SU-DHL-6 (cell line): ENCODE measurements around the gene ELF2.
"Not testable (repeated sequence)": the region's sequence is repeated elsewhere in the genome, so short reads cannot be mapped to it uniquely, and the experiment has no call there.

Experiments
- H2AFZ ChIP-seq: fragments of 200-600 bp; sonication (generic); 2 replicates; pipeline ENCODE4 v1.6.1; 2014; ENCODE audit warnings: low read depth, mild to moderate bottlenecking, moderate library complexity, mixed read lengths, antibody characterized with exemption, low read length; ENCODE audit not compliant: severe bottlenecking
- H3F3A ChIP-seq: fragments of 200-600 bp; shearing (Covaris generic); 2 replicates; pipeline ENCODE4 v1.6.0; 2016; ENCODE audit warnings: antibody characterized with exemption, mild to moderate bottlenecking; ENCODE audit not compliant: insufficient read depth
- H3K27ac ChIP-seq: fragments of 200-600 bp; sonication (generic); 2 replicates; pipeline ENCODE4 v1.5.1; 2016; ENCODE audit warnings: low read depth, mild to moderate bottlenecking, low read length, moderate library complexity, mixed read lengths
- H3K27me3 ChIP-seq: fragments of 200-600 bp; sonication (generic), shearing (Covaris generic); 2 replicates; pipeline ENCODE4 v1.6.0; 2014; ENCODE audit warnings: mild to moderate bottlenecking, low read length
- H3K36me3 ChIP-seq: fragments of 200-600 bp; sonication (generic); 2 replicates; pipeline ENCODE4 v1.6.1; 2014; ENCODE audit warnings: mild to moderate bottlenecking, low read length, mixed read lengths
- H3K4me2 ChIP-seq: fragments of 300-600, 200-600 bp; shearing (Covaris generic), sonication (generic); 2 replicates; pipeline ENCODE4 v1.6.0; 2014; ENCODE audit warnings: low read length, low read depth, mild to moderate bottlenecking; ENCODE audit not compliant: poor library complexity, severe bottlenecking
- H3K4me3 ChIP-seq: fragments of 200-600 bp; sonication (generic); 2 replicates; pipeline ENCODE4 v1.5.1; 2014; ENCODE audit warnings: antibody characterized with exemption, low read length, mild to moderate bottlenecking, mixed read lengths; ENCODE audit not compliant: insufficient read depth, poor library complexity, severe bottlenecking
- H3K79me2 ChIP-seq: fragments of 200-600 bp; sonication (generic); 2 replicates; pipeline ENCODE4 v1.6.1; 2014; ENCODE audit warnings: mild to moderate bottlenecking, low read length, moderate library complexity; ENCODE audit not compliant: insufficient read depth
- H3K9ac ChIP-seq: fragments of 200-600 bp; sonication (generic); 2 replicates; pipeline ENCODE4 v1.7.0; 2014; ENCODE audit warnings: mild to moderate bottlenecking, low read length
- H3K9me2 ChIP-seq: fragments of 200-600 bp; sonication (generic); replicated peaks from 2 replicates; pipeline ENCODE4 v1.6.1; 2014; ENCODE audit warnings: low read length; ENCODE audit not compliant: insufficient read depth
- H3K9me3 ChIP-seq: fragments of 200-600 bp; sonication (generic); 2 replicates; pipeline ENCODE4 v1.6.1; 2014; ENCODE audit warnings: low read length, mixed read lengths; ENCODE audit not compliant: insufficient read depth
- H4K20me1 ChIP-seq: fragments of 200-600 bp; sonication (generic); 2 replicates; pipeline ENCODE4 v1.6.1; 2014; ENCODE audit warnings: low read depth, mild to moderate bottlenecking, antibody characterized with exemption, low read length, moderate library complexity, mixed read lengths
- EZH2phosphoT487 ChIP-seq: fragments of 200-600 bp; sonication (generic), shearing (Covaris generic); conservative IDR thresholded peaks from 2 replicates; pipeline ENCODE4 v1.6.1; 2018; ENCODE audit warnings: mild to moderate bottlenecking, antibody characterized with exemption, low read length, moderate library complexity, mixed read lengths
- TF ChIP-seq, protein P1 (sequence below): fragments of 200-600 bp; sonication (generic); IDR thresholded peaks from one replicate; pipeline ENCODE4 v1.5.1; 2017; ENCODE audit warnings: antibody characterized with exemption, mild to moderate bottlenecking, low read length, moderate library complexity; ENCODE audit not compliant: insufficient read depth, poor library complexity, severe bottlenecking

Gene ELF2

GRCh38 chr4:139035650-139036049 is 141.4 kb downstream of the ELF2 start:
- TF ChIP-seq EZH2phosphoT487: no peak
- TF ChIP-seq, protein P1, sequence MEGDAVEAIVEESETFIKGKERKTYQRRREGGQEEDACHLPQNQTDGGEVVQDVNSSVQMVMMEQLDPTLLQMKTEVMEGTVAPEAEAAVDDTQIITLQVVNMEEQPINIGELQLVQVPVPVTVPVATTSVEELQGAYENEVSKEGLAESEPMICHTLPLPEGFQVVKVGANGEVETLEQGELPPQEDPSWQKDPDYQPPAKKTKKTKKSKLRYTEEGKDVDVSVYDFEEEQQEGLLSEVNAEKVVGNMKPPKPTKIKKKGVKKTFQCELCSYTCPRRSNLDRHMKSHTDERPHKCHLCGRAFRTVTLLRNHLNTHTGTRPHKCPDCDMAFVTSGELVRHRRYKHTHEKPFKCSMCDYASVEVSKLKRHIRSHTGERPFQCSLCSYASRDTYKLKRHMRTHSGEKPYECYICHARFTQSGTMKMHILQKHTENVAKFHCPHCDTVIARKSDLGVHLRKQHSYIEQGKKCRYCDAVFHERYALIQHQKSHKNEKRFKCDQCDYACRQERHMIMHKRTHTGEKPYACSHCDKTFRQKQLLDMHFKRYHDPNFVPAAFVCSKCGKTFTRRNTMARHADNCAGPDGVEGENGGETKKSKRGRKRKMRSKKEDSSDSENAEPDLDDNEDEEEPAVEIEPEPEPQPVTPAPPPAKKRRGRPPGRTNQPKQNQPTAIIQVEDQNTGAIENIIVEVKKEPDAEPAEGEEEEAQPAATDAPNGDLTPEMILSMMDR: no peak
- H3K36me3 ChIP-seq: no peaks in the 10 kb centered on the region
- H3K27me3 ChIP-seq: no peaks in the 10 kb centered on the region
- peaks cover 78% of the 10 kb centered on the region for H3K79me2 ChIP-seq
- H3K9ac ChIP-seq: no peak overlapping the region
- no peaks in the 10 kb centered on the region for H3F3A ChIP-seq
- H3K4me3 ChIP-seq: no peak overlapping the region
- no peak overlapping the region for H2AFZ ChIP-seq
- H3K9me3 ChIP-seq: no peaks in the 10 kb centered on the region
- H3K27ac ChIP-seq: no peak overlapping the region
- H3K4me2 ChIP-seq: no peak overlapping the region
- no peaks in the 10 kb centered on the region for H3K9me2 ChIP-seq
- H4K20me1 ChIP-seq: no peaks in the 10 kb centered on the region

GRCh38 chr4:139030614-139031235 is 146.3 kb downstream of the ELF2 start:
- H2AFZ ChIP-seq: no peak overlapping the region
- no peak overlapping the region for H3K4me3 ChIP-seq
- no peak overlapping the region for H3K4me2 ChIP-seq

GRCh38 chr4:139029866-139030363 is 147.1 kb downstream of the ELF2 start:
- not testable (repeated sequence) for H3K36me3 ChIP-seq, H3K9me3 ChIP-seq, H3K27ac ChIP-seq, H2AFZ ChIP-seq, H3K27me3 ChIP-seq, H3F3A ChIP-seq, H3K9me2 ChIP-seq, H3K4me2 ChIP-seq, H3K9ac ChIP-seq, H3K4me3 ChIP-seq, H4K20me1 ChIP-seq
- peaks cover 81% of the 10 kb centered on the region for H3K79me2 ChIP-seq

More at GRCh38 chr4:139030614-139031235, 146.3 kb downstream of the ELF2 start:
- no peaks in the 10 kb centered on the region for H3K9me2 ChIP-seq
- H3K79me2 ChIP-seq: peaks cover 81% of the 10 kb centered on the region
- H3K9me3 ChIP-seq: no peaks in the 10 kb centered on the region
- no peak overlapping the region for H3K9ac ChIP-seq
- H3F3A ChIP-seq: peaks cover 4% of the 10 kb centered on the region; the same call in 1 of the 2 replicates
- TF ChIP-seq EZH2phosphoT487: no peak
- TF ChIP-seq, protein P1: peak; percentile 34
- H3K27me3 ChIP-seq: no peaks in the 10 kb centered on the region
- H3K27ac ChIP-seq: no peak overlapping the region
- H4K20me1 ChIP-seq: no peaks in the 10 kb centered on the region
- no peaks in the 10 kb centered on the region for H3K36me3 ChIP-seq

DNA sequence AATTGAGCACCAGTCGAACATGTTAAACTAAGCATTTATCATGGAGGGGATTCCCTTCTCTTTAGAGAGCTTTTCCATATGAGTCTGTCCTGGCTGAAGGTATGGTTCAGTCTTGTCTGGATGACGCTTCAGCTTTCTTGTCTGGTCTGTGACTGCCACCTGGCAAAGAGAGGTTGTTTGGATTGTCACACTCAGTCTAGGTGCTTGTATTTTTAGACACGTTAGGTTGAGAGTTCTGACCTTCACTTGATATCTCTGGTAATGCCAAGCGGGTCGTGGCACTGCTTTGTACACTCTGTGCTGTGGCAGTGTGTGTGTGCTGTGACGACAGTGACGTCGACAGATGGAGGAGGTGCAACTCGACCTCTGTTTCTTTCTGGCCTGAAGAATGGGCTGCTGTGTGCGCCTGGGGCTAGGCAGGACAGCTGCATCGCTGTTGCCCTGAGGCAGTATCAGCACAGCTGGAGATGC is 148.8 kb downstream of the ELF2 start:
- Histone ChIP-seq H3K9me3 (no peaks in the 10 kb centered on the region), H3K4me2 (no peak overlapping the region), H4K20me1 (no peaks in the 10 kb centered on the region), H3K9me2 (no peaks in the 10 kb centered on the region), H2AFZ (no peak overlapping the region), H3K36me3 (no peaks in the 10 kb centered on the region), H3K9ac (no peak overlapping the region), H3F3A (peaks cover 4% of the 10 kb centered on the region; the same call in 1 of the 2 replicates), H3K27ac (no peak overlapping the region), H3K4me3 (no peak overlapping the region), H3K27me3 (no peaks in the 10 kb centered on the region), H3K79me2 (peaks cover 81% of the 10 kb centered on the region)
- TF ChIP-seq, protein P1: no peak
- no peak for TF ChIP-seq EZH2phosphoT487
